HepG2 (cell line): ENCODE data around the gene GPBP1. TPM values are rescaled to one million over a fixed set of nuclear protein-coding genes. Genes with fewer than 3 reads are reported as not detected.

ENCODE experiments used
- ATAC-seq: fragments of 200-7000 bp; cut with Tn5 transposase; 3 replicates; pipeline ENCODE4 v1.9.1; 2020; ENCODE audit warnings: mild to moderate bottlenecking, moderate library complexity
- BruUV-seq: library from RNA; stranded (reverse); fragments of 400-500 nt; replicated peaks from 2 replicates; lab custom pipeline; 2021; lab: Mats Ljungman, UMichigan
- CTCF ChIA-PET: fragments of 300-600 bp; formaldehyde crosslinking; extraction: SDS; loops from one replicate; lab custom pipeline; 2021; ENCODE audit warnings: low total read pairs, inconsistent platforms, low intra/inter-chr PET ratio; lab: Yijun Ruan, JAX
- POLR2A ChIA-PET: fragments of 350-600 bp; sonication (Branson Sonifier 250); formaldehyde crosslinking; loops from one replicate; lab custom pipeline; 2020; ENCODE audit warnings: antibody characterized with exemption, inconsistent platforms; lab: Yijun Ruan, JAX
- DNase-seq: peaks from one replicate; pipeline ENCODE4 v3.0.0-alpha.2; 2015; ENCODE audit warnings: low spot score
- FAIRE-seq: peaks from 3 replicates; lab custom pipeline; 2011; peaks lifted over from hg19 to GRCh38; lab: Jason Lieb, UNC
- H2AFZ ChIP-seq: one replicate; pipeline ENCODE4 v1.6.1; 2011; ENCODE audit warnings: low read length, inconsistent platforms
- H3K27ac ChIP-seq: fragments of 300-600 bp; 3 replicates; pipeline ENCODE4 v1.8.0; 2011; ENCODE audit warnings: mixed run types, mild to moderate bottlenecking, mixed read lengths, low read length, inconsistent platforms; ENCODE audit not compliant: insufficient read depth; ENCODE audit errors: extremely low read length
- H3K27me3 ChIP-seq, 2 experiments: fragments of 200-600 bp in 1 of 2; 2 replicates in 1 of 2; 3 replicates in 1 of 2; pipeline versions ENCODE4 v1.6.0 to v1.8.0; 2011; ENCODE audit warnings: low read length in 2 of 2, mild to moderate bottlenecking in 2 of 2, moderate library complexity in 2 of 2, inconsistent platforms in 1 of 2; ENCODE audit not compliant: insufficient read depth in 2 of 2, control insufficient read depth in 1 of 2
- H3K36me3 ChIP-seq, 2 experiments: fragments of 200-600 bp in 1 of 2; replicated peaks in 1 of 2; 2 replicates in 1 of 2; 3 replicates in 1 of 2; pipeline versions ENCODE4 v1.5.1 to v1.8.0; 2011; ENCODE audit warnings: low read length in 2 of 2, inconsistent platforms in 1 of 2; ENCODE audit not compliant: insufficient read depth in 2 of 2, control insufficient read depth in 1 of 2
- H3K4me1 ChIP-seq: 2 replicates; pipeline ENCODE4 v1.5.1; 2012; ENCODE audit warnings: low read length, inconsistent platforms; ENCODE audit not compliant: insufficient read depth
- H3K4me2 ChIP-seq: 2 replicates; pipeline ENCODE4 v1.6.0; 2011; ENCODE audit warnings: low read depth, low read length, inconsistent platforms
- H3K4me3 ChIP-seq, 3 experiments: fragments of 200-600 bp in 1 of 3; sonication (generic), shearing (Covaris generic) in 1 of 3; replicated peaks in 1 of 3; 2 replicates each; pipeline ENCODE4 v1.5.1; 2011 to 2016; ENCODE audit warnings: low read length in 3 of 3, inconsistent platforms in 2 of 3, low read depth in 2 of 3, mild to moderate bottlenecking in 2 of 3, control low read depth in 1 of 3, mixed read lengths in 1 of 3; ENCODE audit not compliant: insufficient read depth in 1 of 3
- H3K79me2 ChIP-seq: one replicate; pipeline ENCODE4 v1.6.1; 2011; ENCODE audit warnings: low read length, inconsistent platforms; ENCODE audit not compliant: insufficient read depth
- H3K9ac ChIP-seq: 2 replicates; pipeline ENCODE4 v1.6.0; 2011; ENCODE audit warnings: mild to moderate bottlenecking, low read depth, low read length, inconsistent platforms; ENCODE audit not compliant: insufficient read depth
- H3K9me3 ChIP-seq: 2 replicates; pipeline ENCODE4 v1.5.1; 2012; ENCODE audit warnings: mild to moderate bottlenecking, low read length
- H4K20me1 ChIP-seq: 2 replicates; pipeline ENCODE4 v1.6.0; 2011; ENCODE audit warnings: inconsistent platforms, mild to moderate bottlenecking, low read length, moderate library complexity; ENCODE audit not compliant: insufficient read depth
- CERS6 ChIP-seq: sonication (generic); formaldehyde crosslinking; IDR thresholded peaks from 2 replicates; pipeline ENCODE4 v1.5.0; 2020; ENCODE audit warnings: missing genetic modification reagents
- CREB3 ChIP-seq: sonication (generic); formaldehyde crosslinking; IDR thresholded peaks from 2 replicates; pipeline ENCODE4 v1.5.0; 2020; ENCODE audit warnings: missing genetic modification reagents
- CTCF ChIP-seq: sonication (generic); formaldehyde crosslinking; IDR thresholded peaks from 2 replicates; pipeline ENCODE4 v1.5.0; 2020; ENCODE audit warnings: mild to moderate bottlenecking, missing genetic modification reagents, moderate library complexity
- IKZF1 ChIP-seq: fragments of 450-650 bp; IDR thresholded peaks from 2 replicates; pipeline ENCODE4 v1.7.1; 2016
- MZF1 ChIP-seq: sonication (generic); formaldehyde crosslinking; IDR thresholded peaks from 2 replicates; pipeline ENCODE4 v1.8.1; 2023; ENCODE audit warnings: mild to moderate bottlenecking, missing genetic modification reagents, borderline replicate concordance
- POGZ ChIP-seq: sonication (generic); formaldehyde crosslinking; IDR thresholded peaks from 2 replicates; pipeline ENCODE4 v1.4.0; 2020; ENCODE audit warnings: mild to moderate bottlenecking, missing genetic modification reagents
- STAG1 ChIP-seq: sonication (generic); formaldehyde crosslinking; IDR thresholded peaks from 2 replicates; pipeline ENCODE4 v1.4.0; 2020; ENCODE audit warnings: missing genetic modification reagents
- WGBS: methylation state at CpG from one replicate; pipeline ENCODE4 v1.1.6; 2017; ENCODE audit warnings: low lambda C conversion rate; 5-methylcytosine and 5-hydroxymethylcytosine counted together
- in situ Hi-C: cut with HindIII; loops from 2 replicates; pipeline ENCODE4 v1.10.0; 2017; ENCODE audit warnings: low pct_unique_long_range_greater_than_20kb; ENCODE audit not compliant: extremely low pct_ligation_motif_present
- intact Hi-C: fragments of 100-400 bp; cut with micrococcal nuclease; formaldehyde crosslinking; loops from one replicate; pipeline ENCODE4 v1.10.0; 2022; ENCODE audit not compliant: unreplicated experiment
- polyA plus RNA-seq, 8 experiments: library from polyadenylated mRNA; depleted of rRNA in 3 of 8; stranded (reverse) in 7 of 8; unstranded in 1 of 8; fragments of >200 nt; fragmentation: Illumina TruSeq in 4 of 8; extraction: Trizol in 4 of 8; gene quantifications; 2 replicates each; pipeline versions ENCODE4 v1.2.1 to v1.2.3, GENCODE V29; 2011 to 2016; ENCODE audit warnings: low read depth in 4 of 8, missing spikeins in 1 of 8, mixed read lengths in 1 of 8; ENCODE audit not compliant: insufficient read depth in 1 of 8
- total RNA-seq, 5 experiments: library from RNA; depleted of rRNA; stranded (reverse); fragments of >200 nt; fragmentation: Illumina TruSeq; extraction: Trizol; gene quantifications; 2 replicates each; pipeline ENCODE4 v1.2.3, GENCODE V29; 2016; ENCODE audit warnings: low read depth in 1 of 5

The GPBP1 gene
- total and polyA plus RNA-seq, 2 of the 13 experiments (the other 11 are each of a cell fraction or from before 2014, with no cell fraction given), result 27.1 to 72.2 TPM

GRCh38 chr5:57303985-57304384 lies 130.1 kb downstream of the GPBP1 start:
- in situ Hi-C loops (loop anchor here (5.0 kb wide), 1 partner anchor 128 kb away; no protein-coding TSS in a partner anchor), intact Hi-C loops (no loop called here)
- Histone ChIP-seq H3K27ac (no peak overlapping the region), H3K79me2 (no peaks in the 10 kb centered on the region), H3K4me2 (no peak overlapping the region), H3K9me3 (peaks cover 11% of the 10 kb centered on the region), H3K27me3 (no peaks in the 10 kb centered on the region), H3K4me1 (peaks cover 9% of the 10 kb centered on the region; the same call in 1 of the 2 replicates), H4K20me1 (no peaks in the 10 kb centered on the region), H3K4me3 (no peak overlapping the region), H3K36me3 (no peaks in the 10 kb centered on the region), H2AFZ (no peak overlapping the region), H3K9ac (no peak overlapping the region)
- FAIRE-seq (no peak), ATAC-seq (peak; percentile 62), DNase-seq (no peak)
- TF ChIP-seq POGZ (CRISPR knock-in tag), result no peak
- 0 out of 2 replicates have a peak, but pooled peaks have one; percentile 13 for TF ChIP-seq STAG1
- TF ChIP-seq CTCF (CRISPR knock-in tag), result peak; percentile 30
- no peak for TF ChIP-seq CERS6 (CRISPR knock-in tag)
- no peak for TF ChIP-seq MZF1 (CRISPR knock-in tag)
- no peak for TF ChIP-seq IKZF1
- TF ChIP-seq CREB3 (CRISPR knock-in tag), result no peak
- CTCF ChIA-PET, result no interaction called here
- POLR2A ChIA-PET, result no interaction called here
- WGBS, result 37% methylated on average over 3 of the region's 3 CpGs
- no TSS peak for BruUV-seq
